GM12872 (cell line): ENCODE data around the gene CDADC1.

Experiments
- CTCF ChIP-seq: IDR thresholded peaks from 3 replicates; pipeline ENCODE4 v1.5.1; 2011; ENCODE audit warnings: low read depth, mild to moderate bottlenecking, low read length, moderate library complexity; ENCODE audit not compliant: insufficient read depth

The CDADC1 gene

GRCh38 chr13:49308097-49308875 lies 60.6 kb downstream of the CDADC1 start:
- no peak for TF ChIP-seq CTCF

- TF ChIP-seq CTCF, result no peak
Observed at GRCh38 chr13:49308921-49309408, 61.2 kb downstream of the CDADC1 start.

- TF ChIP-seq CTCF, result no peak
Observed at GRCh38 chr13:49310251-49310650, 62.5 kb downstream of the CDADC1 start.

GRCh38 chr13:49311816-49312215 lies 64.1 kb downstream of the CDADC1 start:
- no peak for TF ChIP-seq CTCF

GRCh38 chr13:49314344-49314882 lies 66.7 kb downstream of the CDADC1 start:
- no peak for TF ChIP-seq CTCF

- no peak for TF ChIP-seq CTCF
Observed at GRCh38 chr13:49315036-49315565, 67.4 kb downstream of the CDADC1 start.

GRCh38 chr13:49315756-49316482 lies 68.2 kb downstream of the CDADC1 start:
- no peak for TF ChIP-seq CTCF
